HL-60/S4 treated with retinoic acid at 250 ng/mL for 4 days and 3 days (cell line): Measurements from ENCODE around the gene SSTR5.

Experiments used
- in situ Hi-C: fragments of 300-500 bp; cut with MboI; formaldehyde crosslinking; loops from 2 replicates; pipeline ENCODE4 v1.7.0; 2022; ENCODE audit warnings: low sequenced_read_pairs

The SSTR5 gene

GRCh38 chr16:1070084-1070863 lies 2.3 kb upstream of the SSTR5 start:
- in situ Hi-C loops: loop anchor here (25.0 kb wide), 1 partner anchor 358 kb away; the partner anchor contains the start of genes ANTKMT, FBXL16 and METRN

GRCh38 chr16:1070864-1071408 lies 1.6 kb upstream of the SSTR5 start:
- in situ Hi-C loops: loop anchor here (25.0 kb wide), 1 partner anchor 359 kb away; the partner anchor contains the start of genes ANTKMT, FBXL16 and METRN

- in situ Hi-C loops: loop anchor here (25.0 kb wide), 1 partner anchor 359 kb away; the partner anchor contains the start of genes ANTKMT, FBXL16 and METRN
Measured at GRCh38 chr16:1071561-1072225, 854 bp upstream of the SSTR5 start.

- in situ Hi-C loops: loop anchor here (25.0 kb wide), 1 partner anchor 361 kb away; the partner anchor contains the start of genes ANTKMT, FBXL16 and METRN
Measured at GRCh38 chr16:1073262-1073558, 663 bp downstream of the SSTR5 start.

DNA sequence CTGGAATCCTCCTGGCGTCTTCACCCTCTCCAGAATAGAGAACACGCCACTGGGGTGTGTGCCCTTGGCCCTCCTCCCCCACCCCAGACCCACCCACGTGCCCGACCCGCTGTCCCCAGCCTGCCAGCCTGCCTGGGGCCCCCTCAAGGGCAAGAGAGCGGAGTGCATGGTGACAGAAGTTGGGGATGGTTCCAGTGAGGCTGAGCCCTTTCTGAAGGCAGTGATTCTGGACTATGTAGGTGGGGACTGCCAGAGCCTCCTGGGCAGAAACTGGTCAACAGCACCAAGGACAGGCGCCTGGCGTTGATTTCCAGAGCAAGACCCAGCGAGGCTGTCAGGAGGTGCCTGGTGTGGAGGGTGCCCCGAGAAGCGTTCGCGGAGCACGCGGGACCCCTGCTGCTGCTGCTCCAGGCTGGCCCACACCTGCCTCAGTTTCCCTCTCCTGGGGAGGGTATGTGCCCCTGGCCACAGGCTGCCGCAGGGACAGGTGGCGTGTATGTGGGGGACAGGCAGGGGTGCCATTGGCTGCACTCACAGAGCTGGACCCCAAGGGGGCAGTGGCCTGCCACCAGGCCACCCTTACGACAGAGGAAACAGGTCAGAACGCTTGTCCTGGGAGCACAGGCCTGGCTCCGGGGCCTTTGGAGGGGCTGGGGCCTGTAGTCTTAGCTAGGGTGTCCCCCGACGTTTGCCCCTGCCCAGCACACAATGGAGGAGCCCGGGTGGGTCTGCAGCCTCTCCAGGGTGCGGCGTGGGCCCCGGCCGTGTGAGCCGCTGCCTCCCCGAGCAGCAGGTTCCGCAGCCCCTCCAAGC lies 1.2 kb downstream of the SSTR5 start:
- in situ Hi-C loops: loop anchor here (25.0 kb wide), 1 partner anchor 361 kb away; the partner anchor contains the start of genes ANTKMT, FBXL16 and METRN

GRCh38 chr16:1074379-1074649 lies 1.8 kb downstream of the SSTR5 start:
- in situ Hi-C loops: loop anchor here (25.0 kb wide), 1 partner anchor 362 kb away; the partner anchor contains the start of genes ANTKMT, FBXL16 and METRN

GRCh38 chr16:1075546-1075945 lies 3.0 kb downstream of the SSTR5 start:
- in situ Hi-C loops: no loop called here

GRCh38 chr16:1076801-1077576 lies 4.4 kb downstream of the SSTR5 start:
- in situ Hi-C loops: no loop called here

- in situ Hi-C loops: no loop called here
Measured at GRCh38 chr16:1077877-1078578, 5.5 kb downstream of the SSTR5 start.

DNA sequence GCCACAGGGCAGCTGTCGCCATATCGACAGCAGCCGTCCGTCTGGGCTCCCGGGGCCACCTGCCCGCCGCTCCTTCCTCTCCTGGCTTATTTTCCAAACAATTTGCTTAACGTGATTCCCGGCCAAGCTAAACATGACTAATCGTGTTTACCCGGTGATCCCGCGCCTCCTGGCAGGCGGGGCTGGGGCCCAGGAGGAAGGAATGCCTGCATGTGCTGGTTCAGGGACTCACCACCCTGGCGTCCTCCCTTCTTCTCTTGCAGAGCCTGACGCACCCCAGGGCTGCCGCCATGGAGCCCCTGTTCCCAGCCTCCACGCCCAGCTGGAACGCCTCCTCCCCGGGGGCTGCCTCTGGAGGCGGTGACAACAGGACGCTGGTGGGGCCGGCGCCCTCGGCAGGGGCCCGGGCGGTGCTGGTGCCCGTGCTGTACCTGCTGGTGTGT lies 6.1 kb downstream of the SSTR5 start:
- in situ Hi-C loops: no loop called here

GRCh38 chr16:1079341-1079740 lies 6.8 kb downstream of the SSTR5 start:
- in situ Hi-C loops: no loop called here

GRCh38 chr16:1079786-1080525 lies 7.4 kb downstream of the SSTR5 start:
- in situ Hi-C loops: no loop called here

GRCh38 chr16:1080801-1081733 lies 8.5 kb downstream of the SSTR5 start:
- in situ Hi-C loops: no loop called here

DNA sequence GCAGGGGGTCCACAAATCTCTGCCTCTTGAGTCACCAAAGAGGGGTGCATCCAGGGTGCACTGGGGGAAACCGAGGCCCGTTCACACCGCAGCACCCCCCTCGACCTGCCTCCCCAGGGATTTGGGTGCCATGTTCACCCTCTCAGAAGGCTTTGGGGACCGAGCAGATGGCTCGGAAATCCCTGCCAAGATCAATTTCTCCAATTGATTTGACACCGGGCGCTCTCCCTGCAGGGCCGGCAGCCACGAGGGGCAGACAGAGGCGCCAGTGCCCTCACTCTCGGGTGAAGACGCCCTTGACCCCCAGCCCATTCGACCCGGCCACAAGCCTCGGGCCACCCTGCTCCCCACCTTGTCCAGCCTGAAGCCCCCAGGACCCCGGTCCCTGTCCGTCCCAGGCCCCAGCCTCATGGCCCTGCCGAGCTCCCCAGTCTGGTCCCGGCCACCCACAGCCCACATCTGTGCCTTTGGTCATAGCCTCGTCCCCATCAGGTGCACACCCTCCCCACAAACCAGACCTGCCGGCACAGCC lies 9.3 kb downstream of the SSTR5 start:
- in situ Hi-C loops: no loop called here

DNA sequence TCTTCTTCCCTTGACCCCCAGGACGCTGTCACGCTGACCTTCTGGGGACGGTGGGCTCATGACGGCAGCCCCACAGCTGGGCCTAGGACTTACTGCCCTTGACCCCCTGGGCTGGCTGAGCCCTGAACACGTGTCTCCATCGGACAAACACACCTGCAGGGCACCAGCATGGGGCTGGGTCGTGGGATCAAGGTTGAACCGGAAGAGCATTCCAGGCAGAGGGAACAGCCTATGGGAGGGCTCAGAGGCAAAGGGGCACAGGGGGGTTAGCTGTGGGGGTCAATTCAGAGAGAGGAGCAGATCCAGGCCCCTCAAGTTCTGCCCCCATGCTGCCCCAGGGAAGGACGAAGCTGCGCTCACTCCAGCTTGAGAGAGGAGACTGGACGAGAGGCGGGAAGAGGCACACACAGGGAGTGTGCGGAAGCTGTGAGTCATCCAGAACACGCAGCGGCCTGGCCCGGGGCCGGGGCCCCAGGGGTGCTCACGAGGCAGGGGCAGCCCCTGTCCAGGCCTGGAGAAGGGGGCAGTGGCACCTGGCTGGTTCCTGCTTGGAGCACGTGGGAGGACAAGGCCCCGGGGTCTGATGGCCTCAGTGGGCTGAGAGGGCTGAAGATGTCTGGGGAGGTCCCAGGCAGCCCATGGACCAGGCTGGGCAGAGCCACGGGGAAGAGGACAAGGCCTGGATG lies 9.9 kb downstream of the SSTR5 start:
- in situ Hi-C loops: no loop called here

DNA sequence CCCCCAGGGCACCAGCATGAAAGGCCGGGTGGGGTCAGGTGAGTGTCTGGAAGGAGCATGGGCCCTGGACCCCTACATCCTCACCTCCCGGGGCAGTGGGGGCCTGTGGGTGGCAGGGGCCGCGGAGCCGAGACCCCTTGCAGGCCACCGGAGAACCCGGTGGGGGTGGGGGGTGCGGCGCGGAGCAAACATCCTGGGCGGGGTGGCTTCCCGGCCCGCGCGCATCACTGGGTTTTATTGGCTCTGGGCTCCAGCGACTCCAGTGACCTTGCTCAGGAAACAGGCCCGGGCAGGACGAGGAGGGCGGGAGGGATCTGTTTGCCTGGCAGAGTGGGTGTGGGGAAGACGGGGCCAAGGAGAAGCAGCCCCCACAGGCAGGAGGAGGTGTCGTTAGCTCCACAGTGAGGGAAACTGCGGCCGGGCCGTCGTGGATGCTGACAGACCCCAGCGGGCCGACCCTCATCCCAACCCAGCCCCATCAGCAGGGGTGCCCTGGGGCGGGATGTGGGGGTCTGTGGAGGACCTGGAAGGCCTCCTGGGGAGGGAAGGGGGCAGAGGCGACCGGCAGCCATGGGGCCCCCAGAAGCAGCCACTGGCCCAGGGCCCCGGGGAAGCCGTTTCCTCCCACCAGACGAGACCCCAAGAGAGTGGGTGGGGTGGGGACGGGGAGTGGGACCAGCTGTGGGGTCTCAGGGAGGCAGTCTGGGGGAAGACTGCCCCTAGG lies 10.6 kb downstream of the SSTR5 start:
- in situ Hi-C loops: no loop called here
